GM19438 (cell line): ENCODE data around the gene COL7A1.

Source experiments
- ATAC-seq: cut with Tn5 transposase; IDR thresholded peaks from one replicate; pipeline ENCODE4 v1.9.1; 2021; ENCODE audit warnings: low read depth; ENCODE audit not compliant: unreplicated experiment

Gene COL7A1

GRCh38 chr3:48592519-48593087 lies 2.5 kb downstream of the COL7A1 start:
- ATAC-seq, result no peak

- no peak for ATAC-seq
Measured at GRCh38 chr3:48591886-48592518, 3.1 kb downstream of the COL7A1 start.

GRCh38 chr3:48591436-48591835 lies 3.7 kb downstream of the COL7A1 start:
- ATAC-seq, result no peak

- ATAC-seq, result no peak
Measured at GRCh38 chr3:48588230-48588629, 6.9 kb downstream of the COL7A1 start.

GRCh38 chr3:48587686-48588085 lies 7.4 kb downstream of the COL7A1 start:
- no peak for ATAC-seq

GRCh38 chr3:48585411-48585810 lies 9.7 kb downstream of the COL7A1 start:
- no peak for ATAC-seq

- ATAC-seq, result no peak
Measured at GRCh38 chr3:48584836-48585235, 10.3 kb downstream of the COL7A1 start.

GRCh38 chr3:48581621-48582481 lies 13.3 kb downstream of the COL7A1 start:
- ATAC-seq, result no peak

- no peak for ATAC-seq
Measured at GRCh38 chr3:48576647-48577046, 18.5 kb downstream of the COL7A1 start.

GRCh38 chr3:48575366-48575765 lies 19.8 kb downstream of the COL7A1 start:
- no peak for ATAC-seq

- no peak for ATAC-seq
Measured at GRCh38 chr3:48573973-48574585, 21.1 kb downstream of the COL7A1 start.

GRCh38 chr3:48572517-48572916 lies 22.6 kb downstream of the COL7A1 start:
- ATAC-seq, result no peak

GRCh38 chr3:48571938-48572337 lies 23.2 kb downstream of the COL7A1 start:
- ATAC-seq, result no peak

GRCh38 chr3:48569808-48570450 lies 25.2 kb downstream of the COL7A1 start:
- no peak for ATAC-seq

GRCh38 chr3:48569400-48569799 lies 25.7 kb downstream of the COL7A1 start:
- ATAC-seq, result no peak

- no peak for ATAC-seq
Measured at GRCh38 chr3:48568476-48568875, 26.7 kb downstream of the COL7A1 start.

- no peak for ATAC-seq
Measured at GRCh38 chr3:48567500-48567899, 27.6 kb downstream of the COL7A1 start.

GRCh38 chr3:48567090-48567489 lies 28.0 kb downstream of the COL7A1 start:
- ATAC-seq, result no peak

- no peak for ATAC-seq
Measured at GRCh38 chr3:48566401-48566760, 28.7 kb downstream of the COL7A1 start.

GRCh38 chr3:48565591-48566400 lies 29.3 kb downstream of the COL7A1 start:
- no peak for ATAC-seq
